Nephron progenitor cell (in vitro differentiated cells): ENCODE measurements around the gene VPS13D.

Source experiments
- DNase-seq: peaks from one replicate; pipeline ENCODE4 v3.0.0; 2021
- H3K27ac Mint-ChIP-seq: 2 replicates; pipeline ENCODE4 v1.8.0; 2021; ENCODE audit warnings: mild to moderate bottlenecking, moderate library complexity, mixed read lengths
- H3K27me3 Mint-ChIP-seq: 2 replicates; pipeline ENCODE4 v1.8.0; 2021; ENCODE audit warnings: mild to moderate bottlenecking, low read depth, mixed read lengths; ENCODE audit not compliant: poor library complexity
- H3K36me3 Mint-ChIP-seq: 2 replicates; pipeline ENCODE4 v1.8.0; 2021; ENCODE audit warnings: low read depth, mixed read lengths
- H3K4me1 Mint-ChIP-seq: 2 replicates; pipeline ENCODE4 v1.8.0; 2021; ENCODE audit warnings: mixed read lengths
- H3K4me3 Mint-ChIP-seq: 2 replicates; pipeline ENCODE4 v1.8.0; 2021; ENCODE audit warnings: mild to moderate bottlenecking, moderate library complexity, mixed read lengths
- H3K9me3 Mint-ChIP-seq: 2 replicates; pipeline ENCODE4 v1.8.0; 2021; ENCODE audit warnings: mild to moderate bottlenecking, moderate library complexity, mixed read lengths
- TF ChIP-seq, protein P1 (sequence below): fragments of 200-600 bp; sonication (generic); IDR thresholded peaks from 2 replicates; pipeline ENCODE4 v1.5.0; 2021; ENCODE audit warnings: antibody characterized with exemption

Gene VPS13D

GRCh38 chr1:12527564-12527963 is 297.7 kb downstream of the VPS13D start:
- Mint-ChIP-seq H3K4me3 (no peak overlapping the region), H3K9me3 (no peaks in the 10 kb centered on the region), H3K27ac (no peak overlapping the region), H3K36me3 (no peaks in the 10 kb centered on the region), H3K27me3 (no peaks in the 10 kb centered on the region), H3K4me1 (peaks cover 43% of the 10 kb centered on the region)
- DNase-seq: no peak
- TF ChIP-seq, protein P1, sequence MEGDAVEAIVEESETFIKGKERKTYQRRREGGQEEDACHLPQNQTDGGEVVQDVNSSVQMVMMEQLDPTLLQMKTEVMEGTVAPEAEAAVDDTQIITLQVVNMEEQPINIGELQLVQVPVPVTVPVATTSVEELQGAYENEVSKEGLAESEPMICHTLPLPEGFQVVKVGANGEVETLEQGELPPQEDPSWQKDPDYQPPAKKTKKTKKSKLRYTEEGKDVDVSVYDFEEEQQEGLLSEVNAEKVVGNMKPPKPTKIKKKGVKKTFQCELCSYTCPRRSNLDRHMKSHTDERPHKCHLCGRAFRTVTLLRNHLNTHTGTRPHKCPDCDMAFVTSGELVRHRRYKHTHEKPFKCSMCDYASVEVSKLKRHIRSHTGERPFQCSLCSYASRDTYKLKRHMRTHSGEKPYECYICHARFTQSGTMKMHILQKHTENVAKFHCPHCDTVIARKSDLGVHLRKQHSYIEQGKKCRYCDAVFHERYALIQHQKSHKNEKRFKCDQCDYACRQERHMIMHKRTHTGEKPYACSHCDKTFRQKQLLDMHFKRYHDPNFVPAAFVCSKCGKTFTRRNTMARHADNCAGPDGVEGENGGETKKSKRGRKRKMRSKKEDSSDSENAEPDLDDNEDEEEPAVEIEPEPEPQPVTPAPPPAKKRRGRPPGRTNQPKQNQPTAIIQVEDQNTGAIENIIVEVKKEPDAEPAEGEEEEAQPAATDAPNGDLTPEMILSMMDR: no peak

- TF ChIP-seq, protein P1: no peak
- Mint-ChIP-seq H3K27ac (no peak overlapping the region), H3K4me3 (no peak overlapping the region), H3K36me3 (no peaks in the 10 kb centered on the region), H3K27me3 (peaks cover 4% of the 10 kb centered on the region), H3K9me3 (no peaks in the 10 kb centered on the region), H3K4me1 (peaks cover 46% of the 10 kb centered on the region)
- DNase-seq: no peak
Observed at GRCh38 chr1:12528021-12528852, 298.4 kb downstream of the VPS13D start.

DNA sequence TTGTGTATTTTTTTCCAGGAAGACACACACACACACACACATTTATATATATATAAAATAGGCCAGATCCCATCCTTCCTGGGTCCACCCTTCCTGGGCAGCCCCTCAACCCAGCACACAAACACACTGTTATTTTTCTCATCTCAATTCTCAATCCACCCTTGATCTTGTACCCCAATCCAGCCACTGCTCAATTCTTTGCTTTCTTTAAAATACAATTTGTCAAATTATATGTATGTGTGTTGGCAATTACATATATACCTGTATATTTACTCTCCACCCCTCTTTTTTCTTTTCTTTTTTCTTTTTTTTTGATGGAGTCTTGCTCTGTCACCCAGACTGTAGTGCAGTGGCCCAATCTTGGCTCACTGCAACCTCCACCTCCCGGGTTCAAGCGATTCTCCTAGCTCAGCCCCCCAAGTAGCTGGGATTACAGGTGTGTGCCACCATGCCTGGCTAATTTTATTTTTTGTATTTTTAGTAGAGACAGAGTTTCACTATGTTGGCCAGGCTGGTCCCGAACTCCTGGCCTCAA is 299.9 kb downstream of the VPS13D start:
- Mint-ChIP-seq H3K27ac (no peak overlapping the region), H3K9me3 (no peaks in the 10 kb centered on the region), H3K36me3 (no peaks in the 10 kb centered on the region), H3K4me3 (no peak overlapping the region), H3K4me1 (peaks cover 51% of the 10 kb centered on the region), H3K27me3 (peaks cover 4% of the 10 kb centered on the region)
- no peak for DNase-seq
- TF ChIP-seq, protein P1: no peak

DNA sequence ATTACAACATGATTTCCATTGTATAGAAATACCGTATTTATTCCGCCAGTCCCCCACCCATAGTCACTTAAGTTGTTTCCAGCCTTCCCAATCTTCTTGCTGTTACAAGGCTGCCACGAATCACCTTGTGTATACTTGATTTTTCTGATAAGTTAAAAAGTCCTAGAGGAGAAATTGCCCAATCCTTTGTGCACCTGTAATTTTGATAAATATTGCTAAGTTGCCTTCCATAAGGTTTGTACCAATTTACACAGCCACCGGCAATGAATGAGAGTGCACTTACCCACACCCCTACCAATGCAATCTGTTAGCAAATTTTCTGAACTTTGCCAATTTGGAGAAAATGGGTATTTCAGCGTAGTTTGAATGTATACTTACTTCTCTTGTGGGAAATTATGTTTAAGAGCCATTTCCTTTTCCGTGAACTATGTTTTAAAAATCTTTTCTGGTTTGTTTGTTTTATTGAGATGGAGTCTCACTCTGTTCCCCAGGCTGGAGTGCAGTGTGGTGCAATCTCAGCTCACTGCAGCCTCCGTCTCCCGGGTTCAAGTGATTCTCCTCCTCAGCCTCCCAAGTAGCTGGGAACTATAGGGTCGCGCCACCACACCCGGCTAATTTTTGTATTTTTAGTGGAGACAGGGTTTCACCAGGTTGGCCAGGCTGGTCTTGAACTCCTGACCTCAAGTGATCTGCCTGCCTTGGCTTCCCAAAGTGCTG is 300.8 kb downstream of the VPS13D start:
- TF ChIP-seq, protein P1: no peak
- Mint-ChIP-seq H3K4me1 (peaks cover 42% of the 10 kb centered on the region), H3K36me3 (peaks cover 5% of the 10 kb centered on the region), H3K9me3 (peaks cover 6% of the 10 kb centered on the region), H3K4me3 (no peak overlapping the region), H3K27ac (no peak overlapping the region), H3K27me3 (peaks cover 8% of the 10 kb centered on the region)
- no peak for DNase-seq

DNA sequence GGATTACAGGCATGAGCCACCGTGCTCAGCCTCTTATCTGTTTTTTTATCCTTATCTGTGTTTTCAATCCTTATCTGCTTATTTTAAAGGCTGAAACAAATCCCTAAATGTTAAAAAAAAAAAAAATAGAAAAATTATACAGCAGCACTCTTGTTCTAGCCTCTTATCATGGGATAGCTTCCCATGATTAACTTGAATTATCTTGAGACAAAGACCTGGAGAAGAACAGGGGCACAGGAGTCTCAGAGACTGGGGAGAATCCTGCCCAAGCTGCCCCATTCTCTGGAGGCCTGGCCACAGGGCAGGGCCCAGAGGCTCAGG is 301.3 kb downstream of the VPS13D start:
- H3K4me1 Mint-ChIP-seq: peaks cover 37% of the 10 kb centered on the region
- peaks cover 8% of the 10 kb centered on the region for H3K27me3 Mint-ChIP-seq
- H3K36me3 Mint-ChIP-seq: peaks cover 10% of the 10 kb centered on the region

More for the DNA sequence above, 301.3 kb downstream of the VPS13D start:
- Mint-ChIP-seq H3K27ac (no peak overlapping the region), H3K9me3 (peaks cover 11% of the 10 kb centered on the region), H3K4me3 (no peak overlapping the region)
- DNase-seq: no peak
- TF ChIP-seq, protein P1: no peak
